ENCODE results near the gene ELK3.

DNA sequence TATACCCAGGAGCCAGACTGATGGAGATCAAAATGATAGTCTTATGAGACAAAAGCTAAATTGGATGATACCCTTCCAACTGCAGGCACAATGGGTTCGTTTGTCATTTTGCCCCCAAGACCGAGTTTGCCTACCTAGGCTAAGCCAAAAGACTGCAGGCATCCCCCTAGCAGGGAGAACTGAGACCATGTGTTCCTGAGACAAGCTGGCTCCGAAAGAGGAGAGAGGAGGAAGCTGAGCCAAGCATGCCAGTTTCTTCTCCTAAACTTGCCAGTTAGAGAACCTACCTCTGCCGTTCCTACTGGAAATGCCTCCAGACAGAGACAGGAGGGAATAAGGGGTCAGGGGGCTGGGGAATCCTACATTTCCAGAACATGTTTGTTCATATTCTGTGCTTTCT lies 8.3 kb upstream of the ELK3 start:
- TF ChIP-seq, protein P1, sequence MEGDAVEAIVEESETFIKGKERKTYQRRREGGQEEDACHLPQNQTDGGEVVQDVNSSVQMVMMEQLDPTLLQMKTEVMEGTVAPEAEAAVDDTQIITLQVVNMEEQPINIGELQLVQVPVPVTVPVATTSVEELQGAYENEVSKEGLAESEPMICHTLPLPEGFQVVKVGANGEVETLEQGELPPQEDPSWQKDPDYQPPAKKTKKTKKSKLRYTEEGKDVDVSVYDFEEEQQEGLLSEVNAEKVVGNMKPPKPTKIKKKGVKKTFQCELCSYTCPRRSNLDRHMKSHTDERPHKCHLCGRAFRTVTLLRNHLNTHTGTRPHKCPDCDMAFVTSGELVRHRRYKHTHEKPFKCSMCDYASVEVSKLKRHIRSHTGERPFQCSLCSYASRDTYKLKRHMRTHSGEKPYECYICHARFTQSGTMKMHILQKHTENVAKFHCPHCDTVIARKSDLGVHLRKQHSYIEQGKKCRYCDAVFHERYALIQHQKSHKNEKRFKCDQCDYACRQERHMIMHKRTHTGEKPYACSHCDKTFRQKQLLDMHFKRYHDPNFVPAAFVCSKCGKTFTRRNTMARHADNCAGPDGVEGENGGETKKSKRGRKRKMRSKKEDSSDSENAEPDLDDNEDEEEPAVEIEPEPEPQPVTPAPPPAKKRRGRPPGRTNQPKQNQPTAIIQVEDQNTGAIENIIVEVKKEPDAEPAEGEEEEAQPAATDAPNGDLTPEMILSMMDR (IDR thresholded peaks at IDR 0.05 in 8 of 11, conservative IDR thresholded peaks at IDR 0.05 in 3 of 11), result no peak
- TF ChIP-seq POLR2A (IDR thresholded peaks at IDR 0.05), result no peak

Data from spleen (tissue), 7 donors.